Neutrophil (primary cell): ENCODE measurements around the gene BRCA2.

Experiments
- H3K27ac ChIP-seq: fragments of 200-600 bp; sonication (generic); 2 replicates; pipeline ENCODE4 v1.5.1; 2016; ENCODE audit warnings: mild to moderate bottlenecking, moderate library complexity
- H3K27me3 ChIP-seq: fragments of 200-600 bp; sonication (generic); 2 replicates; pipeline ENCODE4 v1.6.0; 2016; ENCODE audit warnings: mild to moderate bottlenecking
- H3K36me3 ChIP-seq: fragments of 200-600 bp; sonication (generic); 2 replicates; pipeline ENCODE4 v1.5.1; 2017
- H3K4me1 ChIP-seq, 2 experiments: fragments of 200-600 bp in 1 of 2; sonication (generic) in 1 of 2; 1 replicate in 1 of 2; 2 replicates in 1 of 2; pipeline versions ENCODE4 v1.5.1 to v1.6.1; 2013 to 2016; ENCODE audit warnings: low read depth in 1 of 2, low read length in 1 of 2, mild to moderate bottlenecking in 1 of 2, moderate library complexity in 1 of 2; ENCODE audit not compliant: control insufficient read depth in 1 of 2, insufficient read depth in 1 of 2
- H3K4me3 ChIP-seq, 2 experiments: fragments of 200-600 bp in 1 of 2; sonication (generic) in 1 of 2; 1 replicate in 1 of 2; 2 replicates in 1 of 2; pipeline ENCODE4 v1.5.1; 2013 to 2016; ENCODE audit warnings: low read depth in 1 of 2, low read length in 1 of 2, mild to moderate bottlenecking in 1 of 2, moderate library complexity in 1 of 2
- H3K9me3 ChIP-seq: fragments of 200-600 bp; sonication (generic); 2 replicates; pipeline ENCODE4 v1.5.1; 2016
- CTCF ChIP-seq: fragments of 200-600 bp; sonication (generic); IDR thresholded peaks from 2 replicates; pipeline ENCODE4 v1.5.1; 2016; ENCODE audit warnings: antibody characterized with exemption

BRCA2 gene

GRCh38 chr13:32310134-32310706 is 5.1 kb upstream of the BRCA2 start:
- peak overlapping the region; percentile 59 for H3K27ac ChIP-seq
- H3K4me1 ChIP-seq = peaks cover 21 to 30% of the 10 kb centered on the region in 2 experiments
- H3K27me3 ChIP-seq = no peaks in the 10 kb centered on the region
- H3K4me3 ChIP-seq = peak overlapping the region; percentile 39 to 49
- H3K9me3 ChIP-seq = no peaks in the 10 kb centered on the region
- H3K36me3 ChIP-seq = no peaks in the 10 kb centered on the region
- peak; percentile 73 for TF ChIP-seq CTCF

GRCh38 chr13:32311188-32311897 is 4.0 kb upstream of the BRCA2 start:
- no peak for TF ChIP-seq CTCF
- no peaks in the 10 kb centered on the region for H3K27me3 ChIP-seq
- H3K4me3 ChIP-seq = no peak overlapping the region
- H3K27ac ChIP-seq = no peak overlapping the region
- H3K4me1 ChIP-seq = peaks cover 28 to 37% of the 10 kb centered on the region in 2 experiments
- H3K36me3 ChIP-seq = no peaks in the 10 kb centered on the region
- H3K9me3 ChIP-seq = no peaks in the 10 kb centered on the region

GRCh38 chr13:32314271-32315237 is 754 bp upstream of the BRCA2 start:
- Histone ChIP-seq H3K36me3 (no peaks in the 10 kb centered on the region), H3K27ac (peak overlapping the region; percentile 99), H3K4me3 (peak overlapping the region; percentile 82 to 92), H3K9me3 (no peaks in the 10 kb centered on the region), H3K27me3 (no peaks in the 10 kb centered on the region), H3K4me1 (peaks cover 30 to 35% of the 10 kb centered on the region in 2 experiments)
- TF ChIP-seq CTCF = no peak

GRCh38 chr13:32316028-32316339 is 676 bp downstream of the BRCA2 start:
- Histone ChIP-seq H3K9me3 (no peaks in the 10 kb centered on the region), H3K27me3 (no peaks in the 10 kb centered on the region), H3K36me3 (no peaks in the 10 kb centered on the region), H3K27ac (peak overlapping the region; percentile 99), H3K4me1 (peaks cover 24 to 26% of the 10 kb centered on the region in 2 experiments), H3K4me3 (peak overlapping the region; percentile 82 to 92)
- no peak for TF ChIP-seq CTCF

- Histone ChIP-seq H3K36me3 (no peaks in the 10 kb centered on the region), H3K27me3 (no peaks in the 10 kb centered on the region), H3K4me3 (peak overlapping the region in 1 of 2 experiments; percentile 82), H3K27ac (peak overlapping the region; percentile 99), H3K9me3 (no peaks in the 10 kb centered on the region), H3K4me1 (peaks cover 24 to 26% of the 10 kb centered on the region in 2 experiments)
- no peak for TF ChIP-seq CTCF
Observed at GRCh38 chr13:32316501-32316900, 1.2 kb downstream of the BRCA2 start.
